Activated naive CD4-positive, alpha-beta T cell treated with Interleukin-2 at 50 U/mL for 16 hours (primary cell): ENCODE results near the gene KIAA0232.

ENCODE experiments used
- DNase-seq: peaks from one replicate; pipeline ENCODE4 v3.0.0-alpha.2; 2020

Gene KIAA0232

DNA sequence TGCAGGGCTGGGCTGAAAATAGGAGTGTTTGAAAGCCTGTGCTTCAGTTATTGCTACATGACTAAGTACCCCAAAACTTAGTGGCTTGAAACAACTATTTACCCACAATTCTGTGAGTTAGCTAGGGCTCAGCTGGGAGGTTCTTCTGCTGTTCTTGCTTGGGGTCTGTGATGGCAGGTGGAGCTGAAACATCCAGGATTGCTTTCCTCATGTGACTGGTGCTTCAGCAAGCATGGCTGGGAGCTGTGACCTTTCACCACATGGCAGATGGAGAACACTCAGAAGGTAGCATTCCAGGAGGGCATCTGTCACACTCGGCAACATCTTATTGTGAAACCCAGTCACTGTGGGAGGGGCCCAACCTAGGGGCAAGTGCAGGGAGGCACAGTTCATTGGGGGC lies 70.1 kb downstream of the KIAA0232 start:
- DNase-seq, result no peak

DNA sequence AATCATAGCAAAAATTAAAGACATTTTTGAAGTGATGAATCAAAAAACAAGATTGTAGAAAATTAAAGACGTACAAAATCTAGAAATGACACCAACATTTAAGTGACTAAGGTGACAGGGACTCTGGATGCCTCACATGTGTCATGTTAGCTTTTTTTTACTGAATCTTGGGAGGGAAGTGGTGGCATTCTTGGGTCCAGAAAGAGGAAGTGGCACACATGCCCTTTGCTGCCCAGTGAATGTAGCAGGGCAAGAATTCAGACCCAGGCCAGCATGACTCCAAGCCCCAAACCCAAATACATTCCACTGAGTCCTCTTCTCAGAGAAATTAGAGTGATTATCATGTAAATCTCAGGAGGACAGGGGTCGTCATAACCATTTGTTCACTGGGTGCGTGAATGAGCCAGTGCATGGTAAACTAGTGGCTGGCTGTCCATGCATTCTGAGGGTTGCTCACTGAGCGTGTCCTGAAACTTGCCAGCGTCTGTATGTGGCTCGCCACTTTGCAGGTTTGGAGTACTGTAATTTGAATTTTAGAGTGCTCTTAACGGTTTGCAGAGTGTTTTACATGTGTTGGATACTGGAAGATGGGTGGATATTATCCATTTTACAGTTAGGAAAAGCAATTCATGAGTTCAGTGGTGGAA lies 71.7 kb downstream of the KIAA0232 start:
- no peak for DNase-seq

DNA sequence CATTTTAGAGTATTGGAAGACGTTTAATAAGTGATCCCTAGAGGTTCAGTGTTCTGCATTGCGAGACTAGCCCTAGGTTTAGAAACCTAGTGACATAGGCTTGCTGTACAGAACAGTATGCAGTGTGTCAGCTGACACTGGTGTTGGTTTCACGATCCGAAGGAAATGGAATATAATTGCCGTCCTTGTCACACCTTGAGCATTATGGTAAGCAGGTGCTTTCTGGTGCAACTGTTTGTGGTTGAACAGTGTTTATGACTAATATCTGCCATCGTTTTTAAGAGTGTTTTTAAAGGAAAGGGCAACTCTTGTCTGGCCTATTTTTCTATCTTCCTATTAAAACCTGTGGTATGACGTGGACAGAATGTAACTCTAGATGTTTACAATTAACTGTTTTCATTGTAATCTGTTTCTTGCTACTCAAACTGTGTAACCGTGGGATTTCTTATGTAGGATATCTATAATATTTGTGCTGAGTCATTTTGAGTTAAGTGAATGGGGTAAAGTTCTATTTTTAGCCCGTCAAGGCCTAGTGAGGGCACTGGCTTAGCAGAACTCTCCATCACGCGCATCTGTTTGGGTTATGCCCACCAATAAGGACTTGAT lies 73.3 kb downstream of the KIAA0232 start:
- DNase-seq, result peak; percentile 52

DNA sequence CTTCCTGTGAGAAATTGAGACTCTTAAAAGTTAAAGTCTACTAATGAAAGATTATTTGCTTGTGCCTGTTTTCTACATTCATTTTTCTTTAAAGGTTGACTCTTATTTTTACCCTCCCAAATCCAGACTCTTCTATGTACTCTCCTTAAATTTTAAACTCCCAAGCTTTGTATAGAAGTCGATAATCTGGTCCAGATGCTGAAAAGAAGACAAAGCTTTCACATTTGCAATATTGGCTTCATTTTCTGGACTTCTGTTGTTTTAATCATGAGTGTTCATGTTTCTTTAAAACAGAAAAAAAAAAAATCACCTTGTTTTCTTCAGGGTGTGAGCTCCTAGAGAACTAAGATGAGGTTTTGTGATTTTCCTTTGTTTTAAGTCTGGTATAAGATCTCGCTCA lies 73.9 kb downstream of the KIAA0232 start:
- DNase-seq, result no peak

DNA sequence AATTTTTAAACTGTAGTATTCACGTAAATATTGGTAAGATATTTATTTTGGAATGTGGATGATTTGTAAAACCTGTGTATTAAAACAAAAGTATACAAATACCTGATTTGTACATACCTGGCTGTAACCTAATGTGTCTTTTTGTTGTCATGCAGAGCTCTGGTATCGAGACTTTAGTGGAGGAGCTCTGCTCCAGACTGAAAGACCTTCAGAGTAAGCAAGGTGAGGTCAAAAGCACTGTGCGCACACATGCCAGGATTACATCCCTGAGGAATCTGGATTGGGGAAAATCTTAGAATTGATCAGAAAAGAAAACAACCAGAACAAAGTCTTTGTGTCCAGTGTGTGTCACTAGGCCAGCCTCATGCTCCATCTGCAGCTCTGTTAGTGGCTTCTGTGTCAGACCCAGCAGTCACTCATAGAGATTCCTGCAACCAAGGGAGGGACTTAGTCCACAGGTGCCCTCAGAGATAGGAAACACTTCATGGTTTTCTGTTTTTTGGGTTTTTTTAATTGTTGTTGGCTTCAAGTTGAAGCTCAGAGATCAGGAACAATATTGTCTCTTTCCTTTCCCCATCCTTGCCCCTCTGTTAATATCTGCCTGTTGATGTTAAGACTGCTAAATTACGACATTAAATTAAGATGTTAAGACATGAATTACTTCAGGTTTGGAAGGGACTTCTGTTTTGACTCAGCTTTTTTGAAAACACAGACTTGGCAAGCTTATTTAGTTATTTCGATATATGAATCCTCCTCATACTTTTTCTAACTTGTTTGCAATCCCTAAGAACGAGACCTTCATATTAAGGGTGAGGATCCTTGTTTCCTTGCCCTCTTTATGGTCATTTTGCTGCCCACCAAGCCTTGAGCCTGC lies 74.7 kb downstream of the KIAA0232 start:
- DNase-seq, result no peak

DNA sequence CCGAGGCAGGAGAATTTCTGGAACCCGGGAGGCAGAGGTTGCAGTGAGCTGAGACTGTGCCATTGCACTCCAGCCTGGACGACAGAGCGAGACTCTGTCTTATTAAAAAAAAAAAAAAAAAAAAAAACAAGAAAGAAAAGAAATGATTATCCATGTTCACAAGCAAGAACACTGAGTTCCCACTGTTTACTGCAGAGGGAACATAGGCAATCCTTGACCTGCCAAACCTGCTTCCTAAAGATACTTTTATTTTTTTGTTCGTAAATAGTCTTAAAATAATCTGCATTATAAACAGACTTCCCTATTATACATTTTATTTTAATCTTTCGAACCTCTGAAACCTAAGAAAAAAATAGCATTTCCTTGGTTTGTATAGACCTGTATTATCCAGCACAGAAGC lies 76.5 kb downstream of the KIAA0232 start:
- no peak for DNase-seq

DNA sequence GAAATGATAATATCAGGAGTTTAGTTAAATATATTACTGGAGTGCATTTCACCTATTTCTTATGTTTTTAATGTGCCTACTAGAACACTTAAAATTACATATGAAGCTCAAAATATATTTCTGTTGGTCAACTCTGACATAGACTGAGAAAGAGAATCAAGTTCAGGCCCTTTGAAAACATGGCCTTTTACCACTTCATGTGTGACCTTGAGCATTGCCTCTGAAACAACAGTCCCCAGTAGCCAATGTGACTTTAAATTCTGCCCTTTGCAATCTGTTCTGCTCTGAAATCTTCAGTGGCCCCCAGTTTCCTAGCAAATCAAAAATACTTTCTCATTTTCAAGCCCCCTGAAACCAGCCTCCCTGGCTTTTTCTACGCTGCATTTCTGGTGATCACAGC lies 77.0 kb downstream of the KIAA0232 start:
- no peak for DNase-seq

DNA sequence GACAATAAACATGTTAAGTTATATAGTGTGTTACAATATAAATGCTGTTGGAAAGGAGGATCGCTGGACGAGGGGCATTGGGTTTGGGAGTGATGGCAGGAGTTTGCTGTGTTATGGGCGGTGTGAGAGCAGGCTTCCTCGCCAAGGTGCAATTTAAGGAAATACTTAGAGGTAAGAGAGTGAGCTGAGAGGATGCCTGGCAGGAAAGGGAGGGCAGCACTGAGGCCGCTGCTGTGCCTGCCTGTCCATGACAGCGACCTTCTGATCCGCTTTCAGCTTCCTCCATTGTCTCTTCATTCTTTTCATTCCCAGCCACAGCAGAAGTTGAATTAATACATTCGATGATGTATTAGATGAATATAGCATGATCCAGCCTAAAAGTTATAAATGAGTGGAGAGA lies 85.9 kb downstream of the KIAA0232 start:
- DNase-seq, result no peak

DNA sequence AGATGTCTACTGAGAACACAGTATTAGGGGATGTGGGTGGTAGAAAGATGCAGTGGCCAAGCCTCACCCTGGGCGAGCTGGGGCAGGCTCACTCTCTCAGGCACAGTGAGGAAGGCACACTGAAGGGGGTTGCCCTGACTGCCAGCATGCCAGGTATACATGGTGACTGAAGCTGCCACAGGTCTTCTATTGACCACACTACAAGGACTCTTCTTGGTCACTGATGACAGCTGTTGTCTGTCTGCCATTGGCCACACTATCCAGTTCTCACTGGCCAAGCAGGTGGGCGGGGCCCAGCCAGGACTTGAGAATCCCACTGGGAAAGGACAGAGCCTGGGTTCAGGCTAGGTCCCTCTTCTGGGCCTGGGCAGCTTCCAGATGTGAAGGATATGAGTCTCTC lies 87.4 kb downstream of the KIAA0232 start:
- no peak for DNase-seq

DNA sequence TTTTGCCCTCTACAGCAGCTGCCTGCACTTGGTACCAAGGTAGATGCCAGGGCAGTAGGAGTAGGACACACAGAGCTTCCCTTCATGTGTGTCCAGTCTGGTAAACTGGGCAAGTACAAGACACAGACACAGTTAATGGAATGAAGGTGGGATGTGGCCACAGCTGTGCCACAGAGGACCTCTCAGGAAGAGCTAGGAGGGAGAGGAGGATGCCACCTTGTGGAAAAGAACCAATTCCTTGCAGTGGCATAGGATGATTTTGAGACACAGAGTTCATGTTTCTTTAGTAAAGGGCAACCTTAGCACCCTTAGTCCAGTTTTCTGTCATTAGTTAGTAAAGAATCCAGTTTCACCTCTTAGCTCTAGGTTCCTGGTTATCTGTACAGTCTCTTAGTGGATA lies 90.8 kb downstream of the KIAA0232 start:
- DNase-seq, result no peak

DNA sequence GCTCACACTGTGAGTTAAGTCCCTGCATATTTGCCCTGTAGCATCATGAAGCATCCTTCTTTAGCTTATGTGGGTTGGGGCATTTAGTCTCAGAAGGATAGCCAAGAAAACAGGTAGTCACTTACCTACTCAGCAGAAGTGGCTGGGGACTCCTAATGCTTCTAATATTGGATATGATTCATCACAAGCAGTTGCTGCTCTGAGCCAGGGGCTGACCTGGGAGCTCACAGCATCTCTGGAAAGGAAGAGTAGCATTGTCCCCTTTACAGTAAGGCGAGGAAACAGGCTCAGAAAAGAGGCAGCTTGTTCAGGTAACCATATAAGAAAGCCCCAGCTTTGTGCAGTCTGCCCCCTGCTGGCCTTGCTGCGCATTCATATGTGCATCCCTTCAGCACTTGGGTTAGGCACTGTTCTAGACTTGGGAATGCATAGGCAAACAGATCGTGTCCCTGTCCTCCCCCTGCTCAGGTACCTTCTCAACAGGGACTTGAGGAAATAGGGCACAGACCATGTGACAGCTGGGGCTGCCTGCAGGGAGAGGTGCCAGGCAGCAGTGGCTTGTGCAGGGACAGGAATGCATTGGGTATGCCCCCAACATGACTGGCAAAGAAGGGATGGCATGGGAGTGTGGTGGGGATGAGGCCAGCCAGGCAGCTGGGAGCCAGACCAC lies 91.4 kb downstream of the KIAA0232 start:
- peak; percentile 81 for DNase-seq

DNA sequence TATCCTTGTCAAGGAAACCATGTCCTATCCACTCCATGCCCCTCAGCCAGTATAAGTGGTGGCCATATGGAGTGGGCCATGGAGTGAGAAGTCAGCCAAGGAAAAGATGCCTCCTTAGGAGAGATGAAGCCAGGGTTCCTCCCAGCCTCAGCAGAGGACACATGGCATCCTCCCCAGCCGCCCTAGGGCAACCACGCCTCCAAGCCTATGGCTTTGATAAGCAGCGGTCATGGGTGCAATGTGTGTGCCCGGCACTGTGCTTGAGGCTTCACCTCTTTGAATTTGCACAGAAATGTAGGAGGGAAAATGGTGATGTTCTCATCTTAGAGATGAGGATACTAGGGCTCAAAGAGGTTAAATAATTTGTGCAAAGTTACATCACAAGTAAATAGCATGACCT lies 92.5 kb downstream of the KIAA0232 start:
- DNase-seq, result no peak

DNA sequence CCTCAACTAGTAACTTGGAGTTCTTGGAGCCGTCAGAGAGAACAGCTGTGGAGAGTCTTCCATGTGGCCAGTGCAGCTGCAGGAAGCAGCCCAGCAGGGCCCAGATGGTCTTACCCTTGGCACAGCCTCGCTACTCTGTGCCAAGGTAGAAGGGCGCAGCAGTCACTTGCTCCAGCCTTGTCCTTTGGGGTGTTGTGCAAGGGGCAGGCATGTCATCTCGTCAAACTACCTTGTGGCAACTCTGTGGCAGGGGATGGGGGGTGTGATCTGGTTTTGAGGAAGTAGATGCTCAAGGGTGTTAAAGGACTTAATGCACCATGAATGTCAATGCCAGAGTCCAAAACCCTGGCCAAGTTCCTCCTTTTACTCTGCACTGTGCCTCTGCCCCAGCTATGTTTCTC lies 92.9 kb downstream of the KIAA0232 start:
- no peak for DNase-seq

DNA sequence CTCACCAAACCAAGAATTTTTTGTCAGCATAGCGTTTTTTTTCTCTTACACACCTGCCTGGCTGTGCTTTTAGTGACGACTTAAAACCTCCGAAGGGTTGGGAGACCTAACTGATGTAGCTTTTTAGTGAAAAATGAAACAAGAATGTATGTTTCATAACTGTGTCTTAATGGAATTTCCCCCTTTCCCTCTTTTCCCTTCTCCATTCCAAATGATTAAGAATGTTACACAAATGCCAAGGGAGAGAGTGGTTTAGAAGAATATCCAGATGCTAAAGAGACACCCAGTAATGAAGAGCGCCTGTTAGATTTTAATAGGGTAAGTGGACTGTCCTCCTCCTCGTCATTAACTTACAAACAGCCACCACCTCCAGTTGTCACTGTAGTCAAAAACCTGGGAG lies 93.9 kb downstream of the KIAA0232 start:
- DNase-seq, result no peak

DNA sequence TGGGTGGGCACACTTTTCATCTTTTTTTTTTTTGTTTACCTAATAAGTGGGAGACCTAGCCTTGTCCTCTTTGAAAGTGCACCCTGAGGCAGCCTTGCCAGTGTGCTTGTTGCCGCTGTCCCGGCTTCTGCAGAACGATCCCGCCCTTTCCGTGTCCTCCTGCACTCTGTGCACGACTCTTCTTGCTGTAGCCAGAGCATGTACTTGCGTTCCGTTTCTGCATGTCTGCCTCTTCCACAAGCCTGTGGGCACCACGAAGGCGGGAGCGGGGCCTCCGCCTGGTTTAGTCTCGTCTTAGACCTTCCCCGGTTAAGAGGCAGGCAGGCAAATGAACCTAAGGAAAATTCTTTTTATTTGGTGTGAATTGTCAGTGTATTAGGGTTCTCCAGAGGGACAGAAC lies 94.5 kb downstream of the KIAA0232 start:
- DNase-seq, result no peak

DNA sequence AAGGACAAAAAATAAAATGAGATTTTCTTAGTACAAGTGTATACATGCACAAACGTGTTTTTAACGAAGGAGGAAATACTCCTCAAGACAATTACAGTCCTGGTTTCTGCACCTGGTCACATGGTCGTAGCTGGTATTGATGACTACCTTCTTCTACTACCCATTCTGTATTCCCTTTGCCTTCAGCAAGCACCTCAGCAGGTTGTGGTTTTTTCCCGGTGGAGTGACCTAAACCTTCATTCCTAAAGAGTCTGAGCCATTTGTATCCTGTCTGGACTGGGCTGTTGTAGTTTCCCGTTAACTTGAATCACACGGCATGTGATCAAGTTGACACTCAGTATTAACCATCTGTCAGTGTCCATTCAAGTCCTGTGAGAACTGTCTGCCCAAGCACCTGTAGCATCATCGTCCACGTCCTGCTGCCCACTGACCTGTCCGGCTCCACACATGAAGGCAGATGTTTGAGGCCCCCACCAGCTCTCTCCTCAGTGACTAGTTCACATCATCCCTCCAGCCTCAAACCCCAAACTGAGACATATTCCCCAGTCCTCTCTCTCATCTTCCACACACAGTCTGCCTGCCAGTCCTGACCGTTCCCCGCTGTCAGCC lies 96.0 kb downstream of the KIAA0232 start:
- no peak for DNase-seq

DNA sequence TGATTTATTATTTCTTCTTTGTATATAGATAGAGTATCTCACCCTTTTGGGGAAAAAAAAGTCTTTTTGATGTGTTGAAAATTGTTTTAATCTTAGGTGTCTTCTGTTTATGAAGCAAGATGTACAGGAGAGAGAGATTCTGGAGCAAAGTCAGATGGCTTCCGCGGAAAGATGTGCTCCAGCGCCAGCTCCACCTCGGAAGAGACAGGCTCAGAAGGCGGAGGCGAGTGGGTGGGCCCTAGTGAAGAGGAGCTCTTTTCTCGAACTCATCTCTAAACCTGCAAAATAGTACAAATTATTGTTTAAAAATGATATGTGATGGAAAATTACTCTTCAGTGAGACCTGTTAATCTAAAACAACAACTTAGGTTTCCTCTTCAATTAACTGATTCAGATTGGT lies 98.2 kb downstream of the KIAA0232 start:
- DNase-seq, result no peak

DNA sequence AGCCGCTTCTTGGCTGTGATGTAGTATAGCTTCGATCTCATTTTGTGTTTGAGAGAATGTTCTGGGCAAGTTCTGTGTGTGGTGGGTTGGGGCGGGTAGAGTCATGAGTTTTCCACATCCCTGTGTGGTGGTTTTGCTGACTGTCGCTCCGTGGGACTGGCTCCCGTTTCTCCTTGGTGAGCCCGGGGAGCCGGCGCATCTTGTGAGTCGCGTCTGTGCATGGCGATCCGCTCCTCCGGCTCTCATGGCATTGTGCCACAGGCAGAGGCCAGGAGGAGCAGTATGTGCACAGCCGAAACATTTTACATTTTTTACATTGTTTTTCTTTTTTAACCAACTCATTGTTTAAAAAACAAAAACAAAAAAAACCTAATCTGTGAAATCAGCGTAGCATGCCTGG lies 99.4 kb downstream of the KIAA0232 start:
- no peak for DNase-seq

DNA sequence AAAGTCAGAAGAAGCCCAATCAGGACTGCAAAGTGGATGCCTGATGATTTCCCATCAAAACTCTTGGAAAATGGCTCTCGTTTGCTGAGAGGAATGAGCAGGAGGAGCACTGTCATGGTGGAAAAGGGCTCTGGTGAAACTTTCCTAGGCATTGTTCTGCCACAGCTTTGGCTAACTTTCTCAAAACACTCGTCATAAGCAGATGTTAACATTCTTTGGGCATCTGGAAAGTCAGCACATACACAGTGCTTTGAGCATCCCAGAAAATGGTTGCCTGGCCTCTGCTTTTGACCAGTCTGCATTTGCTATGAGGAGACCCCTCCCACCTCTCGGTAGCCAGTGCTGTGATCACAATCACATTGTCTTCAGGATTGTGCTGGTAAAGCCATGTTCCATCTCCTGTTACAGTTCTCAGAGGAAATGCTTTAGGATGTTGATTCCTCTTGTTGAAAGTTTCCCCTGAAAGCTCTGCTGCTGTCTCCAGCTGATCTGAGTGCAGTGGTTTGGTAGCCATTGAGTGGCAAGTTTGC lies 101.9 kb downstream of the KIAA0232 start:
- DNase-seq, result no peak

DNA sequence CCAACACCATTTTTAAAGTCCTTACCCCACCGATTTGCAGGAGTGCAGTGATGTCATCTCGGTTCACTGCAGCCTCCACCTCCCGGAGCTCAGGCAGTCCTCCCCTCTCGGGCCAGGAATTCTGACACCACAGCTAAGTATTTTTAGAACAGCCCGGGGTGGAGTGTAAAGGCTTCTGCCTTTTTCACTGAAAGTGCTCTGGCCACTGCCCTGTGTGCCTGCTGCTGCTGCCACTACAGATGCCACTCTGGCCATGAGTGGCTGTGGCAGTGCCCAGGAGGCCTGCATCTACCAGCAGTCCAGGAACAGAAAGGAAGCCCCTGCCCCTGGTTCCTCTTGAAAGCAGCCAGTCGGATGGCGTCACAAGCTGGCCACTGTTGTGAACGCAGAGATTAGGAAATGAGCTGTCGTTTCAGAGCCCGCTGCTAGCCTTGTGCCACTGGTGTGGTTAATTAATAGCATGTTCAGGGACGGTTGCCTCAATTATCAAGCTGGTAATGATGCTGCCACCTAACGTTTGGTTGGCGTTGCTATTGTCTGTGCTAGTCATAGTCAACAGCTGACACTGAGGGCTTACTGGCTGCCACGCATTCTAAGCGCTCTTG lies 103.5 kb downstream of the KIAA0232 start:
- no peak for DNase-seq

DNA sequence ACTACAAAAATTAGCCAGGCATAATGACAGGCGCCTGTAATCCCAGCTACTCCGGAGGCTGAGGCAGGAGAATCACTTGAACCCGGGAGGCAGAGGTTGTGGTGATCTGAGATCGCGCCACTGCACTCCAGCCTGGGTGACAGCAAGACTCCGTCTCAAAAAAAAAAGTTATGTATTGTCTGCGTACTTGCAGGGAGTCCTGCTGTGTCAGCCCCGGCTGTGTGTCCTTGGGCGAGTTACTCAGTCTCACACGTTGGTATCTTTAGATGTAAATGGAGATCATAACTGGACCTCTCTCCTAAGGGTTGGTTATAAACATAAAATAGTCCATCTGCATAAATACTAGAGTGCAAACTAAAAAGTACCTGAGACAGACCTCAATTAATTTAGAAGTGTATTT lies 104.4 kb downstream of the KIAA0232 start:
- no peak for DNase-seq

DNA sequence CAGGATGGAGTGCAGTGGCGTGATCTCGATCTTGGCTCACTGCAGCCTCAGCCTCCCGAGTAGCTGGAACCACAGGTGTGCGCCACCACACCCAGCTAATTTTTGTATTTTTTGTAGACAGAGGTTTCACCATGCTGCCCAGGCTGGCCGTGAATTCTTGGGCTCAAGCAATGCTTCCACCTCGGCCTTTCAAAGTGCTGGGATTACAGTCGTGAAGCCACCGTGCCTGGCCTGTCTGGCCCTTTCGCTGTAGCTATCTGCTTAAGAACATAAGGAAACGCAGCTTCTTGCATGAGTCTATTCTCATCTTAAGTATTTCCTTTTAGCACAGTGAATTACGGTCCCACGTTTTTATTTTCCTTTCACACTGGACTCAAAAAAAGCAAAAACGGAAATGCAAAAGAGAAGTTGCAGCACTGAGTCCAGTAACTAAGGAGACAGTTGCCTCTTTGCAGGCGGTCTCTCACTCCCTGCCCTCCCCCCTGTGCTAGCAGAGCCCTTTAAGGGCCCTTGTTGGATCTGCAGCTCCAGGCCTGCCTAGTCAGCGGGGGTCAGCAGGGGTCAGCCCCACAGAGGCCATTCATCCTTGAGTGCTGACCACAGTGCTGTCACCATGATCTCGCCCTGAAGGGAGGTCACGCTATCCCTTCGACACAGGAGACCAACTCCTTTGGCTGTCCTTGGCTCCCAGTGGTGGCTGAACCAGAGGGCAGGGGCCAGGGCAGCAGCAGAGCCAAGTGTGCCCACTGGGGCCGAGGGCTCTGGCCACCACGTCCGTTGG lies 105.3 kb downstream of the KIAA0232 start:
- DNase-seq, result no peak
